ENCODE measurements around the gene SPECC1L. TPM values are rescaled to one million over a fixed set of nuclear protein-coding genes. Genes with fewer than 3 reads are reported as not detected.

SPECC1L gene
- total RNA-seq, 1 experiment from 2014 or later = 14.1 TPM

DNA sequence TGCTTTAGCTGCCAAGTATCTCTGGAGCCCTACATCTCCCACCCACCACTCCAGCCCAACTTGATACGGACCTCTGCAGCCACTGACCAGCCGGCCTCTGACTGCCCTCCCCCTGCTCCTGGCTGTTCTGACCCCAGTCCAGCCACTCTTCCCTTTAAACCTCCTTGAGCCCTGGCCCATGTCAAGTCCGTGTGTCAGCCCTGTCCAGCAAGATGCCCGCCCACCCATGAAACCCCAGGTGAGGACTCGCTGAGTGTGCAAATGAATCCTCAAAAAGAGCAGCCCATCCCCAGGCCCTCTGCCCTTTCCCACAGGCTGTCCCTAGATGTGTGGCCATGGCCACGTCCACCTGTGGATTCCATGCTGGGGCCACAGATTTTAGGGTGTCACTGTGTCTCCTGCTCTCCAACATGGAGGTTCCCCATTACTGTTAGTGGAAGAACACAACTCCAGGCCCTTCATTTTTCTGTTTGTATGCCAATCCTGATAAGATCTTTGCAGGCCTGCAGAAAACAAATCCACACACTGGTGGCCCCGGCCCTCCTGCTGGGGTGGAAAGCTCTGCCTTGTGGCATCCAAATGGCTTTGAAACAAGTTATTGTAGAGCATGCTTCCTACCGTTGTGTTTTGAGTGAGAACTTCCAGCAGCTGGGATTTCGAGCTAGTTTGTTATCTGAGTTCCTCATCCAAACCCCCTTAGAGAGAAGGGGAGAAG lies 134.1 kb downstream of the SPECC1L start:
- H3K4me1 ChIP-seq (ENCODE audit: insufficient read depth, low read length) = peaks cover 15% of the 10 kb centered on the region
- TF ChIP-seq CTCF (conservative IDR thresholded peaks at IDR 0.05; ENCODE audit: low read depth, low read length) = no peak
- no peak for TF ChIP-seq EZH2 (IDR thresholded peaks at IDR 0.05; ENCODE audit: low read length, unreplicated experiment)
- no peak for TF ChIP-seq EZH2phosphoT487 (IDR thresholded peaks at IDR 0.05; ENCODE audit: borderline replicate concordance, low read length)
- DNase-seq = no peak
- H3F3A ChIP-seq (ENCODE audit: low read length, unreplicated experiment) = no peaks in the 10 kb centered on the region
- H3K9me2 ChIP-seq (replicated peaks; ENCODE audit: low read length) = no peaks in the 10 kb centered on the region
- no peaks in the 10 kb centered on the region; the same call in none of the 2 replicates for H3K36me3 ChIP-seq (ENCODE audit: low read depth, low read length)
- no peak overlapping the region for H2AFZ ChIP-seq (ENCODE audit: low read length)
- H3K9me3 ChIP-seq (ENCODE audit: low read length) = no peaks in the 10 kb centered on the region
- POLR2A ChIA-PET (ENCODE audit: unreplicated experiment) = no interaction called here
- H3K4me3 ChIP-seq (ENCODE audit: low read length) = no peak overlapping the region
- no peaks in the 10 kb centered on the region for H3K79me2 ChIP-seq (ENCODE audit: low read length)
- CTCF ChIA-PET = no interaction called here
- ATAC-seq = no peak
- no peak overlapping the region for H3K4me2 ChIP-seq (ENCODE audit: low read length)
- intact Hi-C loops (cut with micrococcal nuclease) = loop anchor here (10.0 kb wide), 1 partner anchor 70 kb away; no protein-coding TSS in a partner anchor
- BruUV-seq (replicated peaks) = no TSS peak
- no peak overlapping the region for H3K27ac ChIP-seq (ENCODE audit: low read length)
- H3K9ac ChIP-seq (ENCODE audit: low read length) = no peak overlapping the region
- no peaks in the 10 kb centered on the region for H3K27me3 ChIP-seq (ENCODE audit: low read length)
- peaks cover 7% of the 10 kb centered on the region; the same call in 1 of the 2 replicates for H4K20me1 ChIP-seq (ENCODE audit: low read length)

DNA sequence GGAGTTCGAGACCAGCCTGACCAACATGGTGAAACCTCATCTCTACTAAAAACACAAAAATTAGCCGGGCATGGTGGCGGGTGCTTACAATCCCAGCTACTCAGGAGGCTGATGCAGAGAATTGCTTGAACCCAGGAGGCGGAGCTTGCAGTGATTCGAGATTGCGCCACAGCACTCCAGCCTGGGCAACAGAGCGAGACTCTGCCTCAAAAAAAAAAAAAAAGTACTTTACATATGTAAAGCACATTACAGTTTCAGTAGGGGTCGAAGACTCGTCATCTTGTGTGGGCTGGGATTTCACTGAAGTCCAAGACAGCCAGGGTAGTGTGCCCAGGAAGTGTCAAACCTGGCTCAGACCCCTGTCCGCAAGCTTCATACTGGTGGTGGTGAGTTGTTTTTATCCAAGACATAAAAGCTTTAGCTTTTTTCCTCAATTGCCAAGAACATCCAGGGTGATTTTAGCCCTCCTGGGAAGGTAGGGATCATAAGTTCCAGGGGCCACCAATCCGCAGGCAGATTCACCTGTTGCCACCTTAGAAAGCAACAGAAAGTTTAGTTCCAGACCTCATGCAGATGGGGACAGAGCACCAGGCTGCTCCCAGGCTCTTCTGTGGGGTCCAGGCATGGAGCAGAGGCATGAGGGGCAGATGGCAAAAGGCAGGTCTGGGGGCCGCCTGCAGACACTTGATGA lies 135.1 kb downstream of the SPECC1L start:
- peaks cover 7% of the 10 kb centered on the region; the same call in 1 of the 2 replicates for H4K20me1 ChIP-seq (ENCODE audit: low read length)
- TF ChIP-seq CTCF (conservative IDR thresholded peaks at IDR 0.05; ENCODE audit: low read depth, low read length) (no peak), EZH2phosphoT487 (IDR thresholded peaks at IDR 0.05; ENCODE audit: borderline replicate concordance, low read length) (no peak), EZH2 (IDR thresholded peaks at IDR 0.05; ENCODE audit: low read length, unreplicated experiment) (no peak)
- no peaks in the 10 kb centered on the region for H3K27me3 ChIP-seq (ENCODE audit: low read length)
- POLR2A ChIA-PET (ENCODE audit: unreplicated experiment) = no interaction called here
- DNase-seq (no peak), ATAC-seq (no peak)
- H3F3A ChIP-seq (ENCODE audit: low read length, unreplicated experiment) = no peaks in the 10 kb centered on the region
- CTCF ChIA-PET = no interaction called here
- H3K4me1 ChIP-seq (ENCODE audit: insufficient read depth, low read length) = peaks cover 15% of the 10 kb centered on the region
- no peaks in the 10 kb centered on the region for H3K9me2 ChIP-seq (replicated peaks; ENCODE audit: low read length)
- no TSS peak for BruUV-seq (replicated peaks)
- no peak overlapping the region for H2AFZ ChIP-seq (ENCODE audit: low read length)
- intact Hi-C loops (cut with micrococcal nuclease) = loop anchor here (10.0 kb wide), 1 partner anchor 71 kb away; no protein-coding TSS in a partner anchor
- H3K9me3 ChIP-seq (ENCODE audit: low read length) = no peaks in the 10 kb centered on the region
- no peaks in the 10 kb centered on the region for H3K79me2 ChIP-seq (ENCODE audit: low read length)
- no peaks in the 10 kb centered on the region; the same call in none of the 2 replicates for H3K36me3 ChIP-seq (ENCODE audit: low read depth, low read length)
- no peak overlapping the region for H3K27ac ChIP-seq (ENCODE audit: low read length)
- no peak overlapping the region for H3K4me3 ChIP-seq (ENCODE audit: low read length)
- H3K9ac ChIP-seq (ENCODE audit: low read length) = no peak overlapping the region
- H3K4me2 ChIP-seq (ENCODE audit: low read length) = no peak overlapping the region

Data from PC-3 (cell line).